GM21447 (cell line): ENCODE measurements around the gene CNNM4.

ENCODE experiments used
- ATAC-seq: cut with Tn5 transposase; IDR thresholded peaks from one replicate; pipeline ENCODE4 v1.9.1; 2021; ENCODE audit not compliant: unreplicated experiment

The CNNM4 gene

GRCh38 chr2:96760036-96760985 is at the start of gene CNNM4:
Gene CNNM4 (plus strand): TSS chr2:96760902. CDS start chr2:96761000, 98 bp downstream.
- ATAC-seq = peak; percentile 76

- no peak for ATAC-seq
Observed at GRCh38 chr2:96710985-96711384, 49.7 kb upstream of the CNNM4 start.

GRCh38 chr2:96715658-96716057 is 45.0 kb upstream of the CNNM4 start:
- ATAC-seq = no peak

- ATAC-seq = no peak
Observed at GRCh38 chr2:96716388-96716787, 44.3 kb upstream of the CNNM4 start.

- no peak for ATAC-seq
Observed at GRCh38 chr2:96726131-96726530, 34.6 kb upstream of the CNNM4 start.

- ATAC-seq = no peak
Observed at GRCh38 chr2:96727431-96727830, 33.3 kb upstream of the CNNM4 start.

GRCh38 chr2:96729748-96730147 is 31.0 kb upstream of the CNNM4 start:
- no peak for ATAC-seq

- ATAC-seq = no peak
Observed at GRCh38 chr2:96730212-96730611, 30.5 kb upstream of the CNNM4 start.

GRCh38 chr2:96733931-96734330 is 26.8 kb upstream of the CNNM4 start:
- no peak for ATAC-seq

- no peak for ATAC-seq
Observed at GRCh38 chr2:96734880-96735583, 25.7 kb upstream of the CNNM4 start.

- ATAC-seq = no peak
Observed at GRCh38 chr2:96737251-96737650, 23.5 kb upstream of the CNNM4 start.

- ATAC-seq = no peak
Observed at GRCh38 chr2:96737831-96738230, 22.9 kb upstream of the CNNM4 start.

GRCh38 chr2:96739076-96739632 is 21.5 kb upstream of the CNNM4 start:
- ATAC-seq = no peak

- peak; percentile 99 for ATAC-seq
Observed at GRCh38 chr2:96739633-96740428, 20.9 kb upstream of the CNNM4 start, which contains the start of gene LMAN2L. Gene LMAN2L (minus strand): TSS chr2:96740064. CDS start chr2:96740040, 24 bp downstream.

GRCh38 chr2:96747061-96747617 is 13.6 kb upstream of the CNNM4 start:
- ATAC-seq = no peak

- ATAC-seq = no peak
Observed at GRCh38 chr2:96751800-96752199, 8.9 kb upstream of the CNNM4 start.

- no peak for ATAC-seq
Observed at GRCh38 chr2:96753661-96754282, 6.9 kb upstream of the CNNM4 start.

GRCh38 chr2:96754317-96754716 is 6.4 kb upstream of the CNNM4 start:
- no peak for ATAC-seq

- no peak for ATAC-seq
Observed at GRCh38 chr2:96756788-96757476, 3.8 kb upstream of the CNNM4 start.
